MM.1S (cell line): ENCODE data around the gene MAPK9.

Source experiments
- DNase-seq: peaks from one replicate; pipeline ENCODE4 v3.0.0-alpha.2; 2015
- H2AFZ ChIP-seq: fragments of 300-600 bp; sonication (generic); 2 replicates; pipeline ENCODE4 v1.6.0; 2016; ENCODE audit warnings: antibody characterized with exemption, low read length
- H3F3A ChIP-seq: fragments of 300-600 bp; sonication (generic); 2 replicates; pipeline ENCODE4 v1.6.1; 2016; ENCODE audit warnings: mild to moderate bottlenecking, antibody characterized with exemption, low read length, moderate library complexity, mixed read lengths; ENCODE audit not compliant: insufficient read depth
- H3K27ac ChIP-seq: fragments of 300-600 bp; sonication (generic); 2 replicates; pipeline ENCODE4 v1.5.1; 2016; ENCODE audit warnings: mild to moderate bottlenecking, low read length
- H3K27me3 ChIP-seq: fragments of 300-600 bp; sonication (generic); replicated peaks from 2 replicates; pipeline ENCODE4 v1.6.0; 2016; ENCODE audit warnings: low read length; ENCODE audit not compliant: insufficient read depth
- H3K36me3 ChIP-seq: fragments of 300-600 bp; sonication (generic); replicated peaks from 2 replicates; pipeline ENCODE4 v1.6.1; 2016; ENCODE audit warnings: mild to moderate bottlenecking, low read length, mixed read lengths; ENCODE audit not compliant: insufficient read depth
- H3K4me1 ChIP-seq: fragments of 300-600 bp; sonication (generic); 2 replicates; pipeline ENCODE4 v1.6.1; 2016; ENCODE audit warnings: low read length, mixed read lengths
- H3K4me2 ChIP-seq: fragments of 300-600 bp; sonication (generic); 2 replicates; pipeline ENCODE4 v1.6.0; 2016; ENCODE audit warnings: low read depth, low read length
- H3K4me3 ChIP-seq: fragments of 300-600 bp; sonication (generic); 2 replicates; pipeline ENCODE4 v1.5.1; 2016; ENCODE audit warnings: low read length, mixed read lengths
- H3K79me2 ChIP-seq: fragments of 300-600 bp; sonication (generic); 2 replicates; pipeline ENCODE4 v1.6.1; 2016; ENCODE audit warnings: mixed run types, low read length, mixed read lengths
- H3K9ac ChIP-seq: fragments of 300-600 bp; sonication (generic); 2 replicates; pipeline ENCODE4 v1.6.1; 2016; ENCODE audit warnings: low read length, mixed read lengths
- H3K9me2 ChIP-seq: fragments of 300-600 bp; sonication (generic); replicated peaks from 2 replicates; pipeline ENCODE4 v1.6.1; 2016; ENCODE audit warnings: mild to moderate bottlenecking, low read length, mixed read lengths; ENCODE audit not compliant: insufficient read depth
- H3K9me3 ChIP-seq: fragments of 300-600 bp; sonication (generic); replicated peaks from 2 replicates; pipeline ENCODE4 v1.6.1; 2016; ENCODE audit warnings: mild to moderate bottlenecking, low read length, mixed read lengths; ENCODE audit not compliant: insufficient read depth
- H4K20me1 ChIP-seq: fragments of 300-600 bp; sonication (generic); 2 replicates; pipeline ENCODE4 v1.6.1; 2016; ENCODE audit warnings: mild to moderate bottlenecking, low read length, moderate library complexity, mixed read lengths; ENCODE audit not compliant: insufficient read depth
- EZH2 ChIP-seq: fragments of 300-600 bp; sonication (generic); optimal IDR thresholded peaks from 2 replicates; pipeline ENCODE3; 2017; ENCODE audit warnings: low read depth, mild to moderate bottlenecking, antibody characterized with exemption, low read length, mixed read lengths
- EZH2phosphoT487 ChIP-seq: fragments of 300-600 bp; sonication (generic); IDR thresholded peaks from 2 replicates; pipeline ENCODE4 v1.6.1; 2018; ENCODE audit warnings: antibody characterized with exemption, low read length
- TF ChIP-seq, protein P1 (sequence below): fragments of 300-600 bp; sonication (generic); IDR thresholded peaks from 2 replicates; pipeline ENCODE4 v1.5.1; 2016; ENCODE audit warnings: antibody characterized with exemption, low read length, mixed read lengths

The MAPK9 gene

DNA sequence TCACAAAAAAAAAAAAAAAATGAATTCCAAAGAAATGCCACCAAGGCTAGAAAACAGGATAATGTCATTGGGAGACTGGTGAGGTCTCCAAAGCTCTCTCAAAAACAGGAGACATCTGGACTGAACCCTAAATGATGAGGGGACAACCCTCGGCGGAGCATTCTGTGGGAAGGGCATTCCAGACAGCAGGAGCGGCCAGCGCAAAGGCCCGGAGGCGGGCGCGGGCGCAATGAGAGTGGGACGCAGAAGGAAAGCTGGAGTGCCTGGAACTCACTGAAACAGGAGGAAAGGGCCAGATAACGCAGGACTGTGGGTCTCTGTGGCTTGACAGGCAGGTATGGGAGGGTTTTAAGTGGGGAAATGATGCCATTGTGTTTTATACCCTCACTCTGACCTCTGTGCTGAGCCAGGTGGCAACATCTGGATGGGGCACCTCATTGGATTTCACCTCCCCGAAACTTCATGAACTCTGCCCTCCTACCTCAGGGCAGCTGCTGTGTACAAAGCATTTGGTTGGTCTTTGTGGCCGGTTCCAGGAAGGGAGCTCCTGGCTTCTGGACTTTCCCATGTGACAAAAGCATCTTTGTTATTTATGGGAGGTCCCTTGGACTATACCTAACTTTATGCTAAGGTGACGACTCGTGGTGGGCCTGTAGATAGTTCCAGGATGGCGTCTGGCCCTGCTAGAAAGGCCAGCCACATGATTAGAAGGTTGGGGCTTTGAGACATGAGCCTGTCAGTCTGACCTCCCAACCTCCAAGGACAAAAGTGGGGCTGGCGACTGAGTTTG lies 11.5 kb upstream of the MAPK9 start:
- TF ChIP-seq EZH2phosphoT487 (no peak), EZH2 (no peak)
- TF ChIP-seq, protein P1, sequence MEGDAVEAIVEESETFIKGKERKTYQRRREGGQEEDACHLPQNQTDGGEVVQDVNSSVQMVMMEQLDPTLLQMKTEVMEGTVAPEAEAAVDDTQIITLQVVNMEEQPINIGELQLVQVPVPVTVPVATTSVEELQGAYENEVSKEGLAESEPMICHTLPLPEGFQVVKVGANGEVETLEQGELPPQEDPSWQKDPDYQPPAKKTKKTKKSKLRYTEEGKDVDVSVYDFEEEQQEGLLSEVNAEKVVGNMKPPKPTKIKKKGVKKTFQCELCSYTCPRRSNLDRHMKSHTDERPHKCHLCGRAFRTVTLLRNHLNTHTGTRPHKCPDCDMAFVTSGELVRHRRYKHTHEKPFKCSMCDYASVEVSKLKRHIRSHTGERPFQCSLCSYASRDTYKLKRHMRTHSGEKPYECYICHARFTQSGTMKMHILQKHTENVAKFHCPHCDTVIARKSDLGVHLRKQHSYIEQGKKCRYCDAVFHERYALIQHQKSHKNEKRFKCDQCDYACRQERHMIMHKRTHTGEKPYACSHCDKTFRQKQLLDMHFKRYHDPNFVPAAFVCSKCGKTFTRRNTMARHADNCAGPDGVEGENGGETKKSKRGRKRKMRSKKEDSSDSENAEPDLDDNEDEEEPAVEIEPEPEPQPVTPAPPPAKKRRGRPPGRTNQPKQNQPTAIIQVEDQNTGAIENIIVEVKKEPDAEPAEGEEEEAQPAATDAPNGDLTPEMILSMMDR: no peak

GRCh38 chr5:180302256-180302655 lies 10.4 kb upstream of the MAPK9 start:
- Histone ChIP-seq H4K20me1 (no peaks in the 10 kb centered on the region), H3K36me3 (no peaks in the 10 kb centered on the region), H3K9me3 (no peaks in the 10 kb centered on the region), H3K79me2 (no peaks in the 10 kb centered on the region), H3K4me1 (no peaks in the 10 kb centered on the region), H3K4me3 (no peak overlapping the region), H2AFZ (no peak overlapping the region), H3K9ac (no peak overlapping the region), H3K27me3 (peaks cover 50% of the 10 kb centered on the region), H3K27ac (no peak overlapping the region), H3F3A (no peaks in the 10 kb centered on the region), H3K9me2 (no peaks in the 10 kb centered on the region), H3K4me2 (peak overlapping the region; percentile 21; the same call in 1 of the 2 replicates)
- TF ChIP-seq, protein P1: no peak
- no peak for TF ChIP-seq EZH2phosphoT487
- no peak for TF ChIP-seq EZH2
- DNase-seq: no peak

More for the DNA sequence above, 11.5 kb upstream of the MAPK9 start:
- H3K4me2 ChIP-seq: no peak overlapping the region
- H3K4me3 ChIP-seq: no peak overlapping the region
- H3K9me2 ChIP-seq: no peaks in the 10 kb centered on the region
- DNase-seq: no peak
- H2AFZ ChIP-seq: no peak overlapping the region
- no peak overlapping the region for H3K27ac ChIP-seq
- H3F3A ChIP-seq: no peaks in the 10 kb centered on the region
- peaks cover 60% of the 10 kb centered on the region for H3K27me3 ChIP-seq
- no peaks in the 10 kb centered on the region for H3K79me2 ChIP-seq
- no peaks in the 10 kb centered on the region for H3K4me1 ChIP-seq
- no peaks in the 10 kb centered on the region for H4K20me1 ChIP-seq
- H3K9ac ChIP-seq: no peak overlapping the region
- no peaks in the 10 kb centered on the region for H3K36me3 ChIP-seq
- no peaks in the 10 kb centered on the region for H3K9me3 ChIP-seq

DNA sequence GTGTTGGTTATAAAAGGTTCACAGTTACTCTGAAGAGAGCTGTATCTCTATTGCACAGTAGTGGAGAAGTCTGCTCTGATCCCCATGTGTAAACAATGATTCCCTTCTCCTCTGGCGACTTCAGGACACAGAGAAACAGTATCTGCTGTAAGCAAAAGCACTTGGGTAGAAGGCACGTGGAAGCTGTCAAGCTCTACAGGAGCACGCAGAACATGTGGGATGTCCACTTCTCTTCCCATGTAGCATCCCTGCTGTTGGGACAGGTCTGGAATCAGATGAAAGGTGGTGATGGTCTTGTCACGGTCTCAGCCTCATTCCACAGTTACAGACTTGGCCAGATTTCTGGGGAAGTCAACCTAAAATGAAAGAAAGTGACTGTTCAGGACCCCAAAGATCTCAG lies 9.4 kb upstream of the MAPK9 start:
- no peaks in the 10 kb centered on the region for H3K4me1 ChIP-seq
- H3K27me3 ChIP-seq: peaks cover 43% of the 10 kb centered on the region
- no peak overlapping the region for H2AFZ ChIP-seq
- no peaks in the 10 kb centered on the region for H3K36me3 ChIP-seq
- no peak overlapping the region for H3K9ac ChIP-seq
- H3K9me2 ChIP-seq: no peaks in the 10 kb centered on the region
- H3K4me2 ChIP-seq: no peak overlapping the region
- H3K9me3 ChIP-seq: no peaks in the 10 kb centered on the region
- no peak for DNase-seq
- no peak overlapping the region for H3K27ac ChIP-seq
- TF ChIP-seq EZH2phosphoT487 (no peak), EZH2 (no peak)
- TF ChIP-seq, protein P1: no peak
- H4K20me1 ChIP-seq: no peaks in the 10 kb centered on the region
- no peaks in the 10 kb centered on the region for H3K79me2 ChIP-seq
- no peaks in the 10 kb centered on the region for H3F3A ChIP-seq
- no peak overlapping the region for H3K4me3 ChIP-seq
